Measurements from ENCODE around the gene WDR36. TPM values are rescaled to one million over a fixed set of nuclear protein-coding genes. Genes with fewer than 3 reads are reported as not detected.
"Not testable (repeated sequence)": the region's sequence is repeated elsewhere in the genome, so short reads cannot be mapped to it uniquely, and the experiment has no call there.

WDR36 gene
- total RNA-seq, 1 donor from 2014 or later: 12.8 TPM

DNA sequence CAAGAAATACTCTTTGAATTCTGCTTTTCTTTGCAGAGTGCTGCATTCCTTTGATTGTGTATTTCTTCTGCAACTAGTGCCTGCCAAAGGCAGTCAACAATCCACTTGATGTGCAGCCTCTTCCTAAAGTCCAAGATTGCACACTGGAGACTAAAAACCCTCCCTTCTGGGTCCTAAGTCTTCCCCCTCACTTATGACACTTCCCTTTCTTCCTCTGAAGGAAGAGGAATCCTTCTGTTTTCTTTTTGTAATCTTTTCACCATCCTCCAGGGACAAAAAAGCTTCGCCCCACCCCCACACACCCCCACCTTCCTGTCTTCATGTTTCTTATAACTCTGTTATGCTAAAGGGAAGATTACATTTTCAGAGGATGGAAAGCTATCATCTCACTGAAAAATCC is 39.9 kb downstream of the WDR36 start:
- DNase-seq (no peak), ATAC-seq (ENCODE audit: poor library complexity) (no peak)
- intact Hi-C loops (cut with DNase I): no loop called here

DNA sequence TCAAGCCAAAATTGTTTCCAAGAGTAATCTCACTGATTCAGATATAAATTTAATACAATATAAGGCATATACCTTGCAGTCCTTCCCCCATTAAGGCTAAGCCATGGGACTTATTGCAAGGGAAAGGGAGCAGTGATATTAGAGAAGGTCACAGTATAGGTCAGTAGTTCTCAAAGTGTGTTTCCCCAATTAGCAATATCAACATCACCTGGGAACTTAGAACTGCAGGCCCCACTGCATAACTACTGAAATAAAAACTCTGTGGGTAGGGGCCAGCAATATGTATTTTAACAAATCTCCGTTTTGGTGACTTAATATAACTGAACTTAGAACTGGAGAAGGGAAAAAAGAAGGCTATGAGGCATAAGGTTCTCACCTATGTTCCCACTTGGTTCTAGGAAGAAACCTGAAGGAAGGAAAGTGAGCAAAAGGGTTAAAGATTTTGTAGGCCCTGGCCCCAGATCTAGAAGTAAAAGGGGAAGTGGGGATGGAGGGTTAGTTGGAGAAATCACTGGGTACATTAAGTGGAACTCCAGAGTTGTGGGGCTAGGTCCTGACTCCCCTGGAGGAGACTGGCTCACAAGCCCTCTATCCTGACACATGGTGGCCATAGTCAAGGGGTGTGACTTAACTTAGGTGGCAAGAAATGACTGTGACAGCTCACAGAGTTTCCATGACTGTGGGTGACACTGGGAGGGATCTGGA is 40.7 kb downstream of the WDR36 start:
- intact Hi-C loops (cut with DNase I): no loop called here
- DNase-seq (no peak), ATAC-seq (ENCODE audit: poor library complexity) (no peak)

DNA sequence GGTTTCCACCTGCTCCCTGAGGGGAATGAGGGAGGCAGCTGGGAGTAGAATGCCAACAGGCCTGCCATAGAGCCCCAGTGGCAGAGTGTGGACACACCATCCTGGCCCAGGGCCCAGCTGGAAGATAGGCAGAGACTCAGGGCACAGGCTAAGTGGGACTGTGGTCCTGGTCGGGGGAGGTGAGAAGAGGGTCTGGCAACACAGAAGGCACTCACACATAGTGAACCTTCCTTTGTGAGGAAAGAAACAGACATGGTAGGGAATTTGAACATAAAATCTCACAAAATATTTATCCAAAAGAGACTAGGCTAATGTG is 41.2 kb downstream of the WDR36 start:
- DNase-seq (no peak), ATAC-seq (ENCODE audit: poor library complexity) (no peak)
- intact Hi-C loops (cut with DNase I): no loop called here

DNA sequence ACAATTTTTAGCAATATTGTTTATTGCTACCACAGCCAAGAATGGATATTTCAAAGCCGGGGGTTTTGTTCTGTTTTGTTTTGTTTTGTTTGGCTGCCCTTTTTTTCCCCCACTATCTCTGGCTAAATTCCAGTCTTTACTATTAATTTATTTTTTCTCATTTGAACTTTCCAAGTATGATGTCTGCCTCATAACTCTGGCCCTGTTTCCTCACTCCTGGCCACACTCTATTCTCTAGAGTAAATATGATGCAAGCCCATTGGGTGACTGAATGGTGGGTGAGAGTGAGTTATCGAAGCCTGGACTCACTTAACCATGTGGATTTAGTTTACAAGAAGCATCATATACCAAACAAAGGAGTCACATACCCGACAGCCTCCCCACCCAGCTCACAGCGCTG is 41.9 kb downstream of the WDR36 start:
- DNase-seq (no peak), ATAC-seq (ENCODE audit: poor library complexity) (peak; percentile 46)
- intact Hi-C loops (cut with DNase I): no loop called here

DNA sequence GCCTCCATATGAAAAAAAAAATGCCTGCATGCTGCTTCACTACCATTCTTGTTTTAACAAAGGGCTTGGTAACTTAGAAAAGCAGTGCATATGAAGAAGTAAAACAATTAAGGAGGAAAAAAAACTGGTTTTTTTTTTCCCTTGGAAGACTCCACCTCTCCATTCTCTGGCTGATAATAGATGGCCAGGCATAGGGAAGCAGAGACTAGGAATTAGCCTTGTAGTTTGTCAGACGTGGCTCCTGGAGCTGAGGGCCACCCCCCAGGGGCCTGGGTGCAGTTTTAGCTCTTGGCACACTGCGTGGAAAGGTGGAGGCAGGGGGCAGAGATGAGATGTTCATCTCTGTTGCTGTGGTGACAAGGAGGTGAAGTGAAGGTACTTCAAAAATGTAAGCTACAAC is 42.7 kb downstream of the WDR36 start:
- DNase-seq (no peak), ATAC-seq (ENCODE audit: poor library complexity) (no peak)
- intact Hi-C loops (cut with DNase I): no loop called here

DNA sequence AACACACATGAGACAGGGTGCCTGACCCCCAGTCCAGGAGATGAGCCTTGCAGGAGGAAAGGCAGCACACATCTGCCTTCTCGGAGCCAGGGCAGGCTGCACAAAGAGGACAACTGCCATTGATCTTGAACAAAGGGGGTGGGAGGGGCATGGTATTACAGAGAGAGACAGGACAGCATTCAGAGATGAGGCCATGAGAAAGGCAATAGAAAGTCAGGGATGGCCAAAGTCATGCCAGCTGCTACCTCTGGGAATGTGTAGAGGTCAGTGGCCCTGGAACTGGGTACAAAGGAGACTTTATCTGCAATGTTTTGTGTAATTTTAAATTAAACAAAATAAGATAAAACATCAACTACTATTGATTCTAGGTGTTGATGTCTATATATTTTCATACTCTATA is 43.2 kb downstream of the WDR36 start:
- ATAC-seq (ENCODE audit: poor library complexity): no peak

DNA sequence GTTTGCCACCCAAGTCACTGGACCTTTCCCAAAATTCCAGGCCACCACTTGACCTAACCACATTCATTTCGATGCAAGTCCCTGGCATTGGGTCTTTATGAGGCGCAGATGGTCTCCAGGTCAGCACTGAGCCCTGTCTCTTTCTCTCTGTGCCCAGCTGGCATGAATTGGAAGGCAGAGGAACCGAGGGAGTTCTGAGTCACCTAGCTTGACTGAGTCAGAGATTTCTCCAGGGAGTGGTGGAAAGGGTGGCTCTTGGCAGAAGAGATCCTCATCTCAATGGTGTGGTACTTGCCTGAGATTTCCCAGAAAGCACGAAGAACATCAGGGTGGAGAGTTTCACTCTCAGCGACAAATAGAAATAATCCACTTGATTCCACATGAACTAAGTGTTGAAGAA is 43.8 kb downstream of the WDR36 start:
- intact Hi-C loops (cut with DNase I): no loop called here
- DNase-seq (no peak), ATAC-seq (ENCODE audit: poor library complexity) (no peak)

More for the DNA sequence above, 43.2 kb downstream of the WDR36 start:
- intact Hi-C loops (cut with DNase I): no loop called here
- no peak for DNase-seq

DNA sequence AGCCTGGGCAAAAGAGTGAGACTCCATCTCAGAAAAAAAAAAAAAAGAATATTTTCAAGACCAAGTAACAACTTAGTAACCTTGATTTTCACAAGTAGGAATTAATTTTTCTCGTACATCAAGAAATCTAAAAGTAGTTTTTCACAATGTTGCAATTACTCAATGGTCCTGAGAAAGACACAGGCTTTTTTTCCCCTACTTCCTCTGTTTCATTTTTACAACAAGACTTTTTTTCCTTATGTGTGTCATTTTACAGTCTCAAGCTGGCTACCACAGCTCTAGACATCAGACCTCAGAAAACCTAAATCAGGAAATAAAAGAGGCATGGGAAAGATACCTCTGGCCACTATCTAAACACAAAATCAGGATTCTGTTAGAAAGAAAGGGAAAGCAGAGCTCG is 45.9 kb downstream of the WDR36 start:
- DNase-seq (no peak), ATAC-seq (ENCODE audit: poor library complexity) (no peak)
- intact Hi-C loops (cut with DNase I): no loop called here

DNA sequence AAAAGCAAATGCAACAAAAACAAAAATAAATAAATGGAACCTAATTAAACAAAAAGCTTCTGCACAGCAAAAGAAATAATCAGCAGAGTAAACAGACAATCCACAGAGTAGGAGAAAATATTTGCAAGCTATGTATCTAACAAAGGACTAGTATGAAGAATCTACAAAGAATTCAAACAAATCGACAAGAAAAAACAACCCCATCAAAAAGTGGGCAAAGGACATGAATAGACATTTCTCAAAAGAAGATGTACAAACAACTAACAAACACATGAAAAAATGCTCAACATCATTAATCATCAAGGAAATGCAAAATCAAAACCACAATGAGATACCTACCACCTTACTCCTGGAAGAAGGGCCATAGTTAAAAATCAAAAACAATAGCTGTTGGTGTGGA is 49.3 kb downstream of the WDR36 start:
- ATAC-seq (ENCODE audit: poor library complexity); DNase-seq; intact Hi-C loops (cut with DNase I): not testable (repeated sequence)

DNA sequence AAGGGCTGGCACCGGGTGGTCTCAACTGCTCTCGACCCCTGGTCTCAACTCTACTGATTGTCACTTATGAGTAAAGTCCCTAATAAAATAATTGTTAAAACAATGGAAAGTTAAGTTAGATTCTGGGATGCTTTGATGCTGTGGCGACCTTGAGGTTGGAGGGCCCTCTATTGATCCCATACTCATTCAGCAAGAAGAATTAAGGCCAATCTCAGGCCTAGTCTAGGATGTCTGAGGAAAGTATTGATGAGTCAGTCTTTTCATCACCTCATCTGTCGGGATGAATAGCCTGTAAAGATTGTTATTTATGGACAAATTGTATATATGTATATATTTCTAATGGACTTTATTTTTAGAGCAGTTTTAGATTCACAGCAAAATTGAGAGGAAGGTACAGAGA is 50.8 kb downstream of the WDR36 start:
- DNase-seq: no peak
- intact Hi-C loops (cut with DNase I): no loop called here
- no peak for ATAC-seq (ENCODE audit: poor library complexity)

DNA sequence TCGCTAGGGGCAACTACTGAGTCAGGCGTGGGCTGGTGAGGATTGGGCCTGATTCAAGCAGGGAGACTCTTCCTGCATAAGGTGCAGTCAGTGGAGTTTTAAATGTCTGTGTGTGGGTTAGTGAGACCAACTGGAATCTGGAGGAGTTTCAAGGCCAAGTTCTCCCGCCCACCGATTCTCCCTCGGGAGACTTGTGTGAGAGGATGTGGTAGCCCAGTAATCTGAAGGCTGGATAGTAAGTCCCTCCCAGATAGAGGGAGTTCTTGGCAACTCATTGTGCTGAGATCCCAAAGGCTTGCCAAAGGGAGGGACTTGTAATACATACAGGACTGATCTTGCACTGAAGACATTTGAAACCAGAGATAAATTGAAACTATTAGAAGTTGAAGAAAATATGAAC is 51.8 kb downstream of the WDR36 start:
- peak; percentile 96 for ATAC-seq (ENCODE audit: poor library complexity)
- intact Hi-C loops (cut with DNase I): no loop called here
- peak; percentile 79 for DNase-seq

DNA sequence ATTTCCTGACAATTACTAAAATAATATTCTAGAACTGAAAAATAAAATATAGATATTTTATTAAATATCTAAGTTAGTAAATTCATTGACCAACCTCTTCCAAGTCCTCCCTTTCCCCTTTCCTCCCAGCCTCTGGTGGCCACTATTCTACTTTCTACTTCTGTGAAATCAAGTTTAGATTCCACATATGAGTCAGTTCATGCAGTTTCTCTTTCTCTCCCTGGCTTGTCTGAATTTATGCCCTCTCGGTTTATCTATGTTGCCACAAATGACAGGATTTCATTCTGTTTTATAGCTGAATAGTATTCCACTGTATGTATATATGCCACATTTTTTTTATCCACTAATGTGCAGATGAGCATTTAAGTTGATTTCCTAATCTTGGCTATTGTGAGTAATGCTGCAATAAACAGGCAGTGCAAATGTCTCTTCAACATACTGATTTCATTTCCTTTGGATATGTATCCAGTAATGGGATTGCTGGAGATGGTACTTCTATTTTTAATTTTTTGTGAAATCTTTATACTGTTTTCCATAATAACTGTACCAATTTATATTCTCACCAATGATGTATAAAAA is 52.3 kb downstream of the WDR36 start:
- intact Hi-C loops (cut with DNase I): no loop called here
- ATAC-seq (ENCODE audit: poor library complexity): no peak
- DNase-seq: no peak

DNA sequence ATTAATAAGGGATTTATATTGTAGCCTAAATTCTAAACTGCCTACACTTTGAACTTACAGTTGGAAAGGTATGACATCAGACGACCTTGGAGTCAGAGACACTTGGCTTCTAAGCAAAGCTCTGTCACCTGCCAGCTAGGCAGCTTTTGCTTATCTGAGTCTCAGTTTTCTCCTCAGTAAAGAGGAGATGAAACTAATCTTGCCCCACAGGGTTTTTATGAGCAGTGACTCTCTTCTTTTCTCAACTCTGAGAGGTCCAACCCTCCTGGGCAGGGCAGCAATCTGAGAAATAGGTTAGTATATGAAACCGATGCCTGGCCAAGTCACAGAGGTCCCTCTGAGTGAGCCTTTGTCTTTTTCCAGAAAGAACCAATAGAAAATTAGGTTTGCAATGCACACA is 53.9 kb downstream of the WDR36 start:
- DNase-seq (no peak), ATAC-seq (ENCODE audit: poor library complexity) (no peak)
- intact Hi-C loops (cut with DNase I): no loop called here

DNA sequence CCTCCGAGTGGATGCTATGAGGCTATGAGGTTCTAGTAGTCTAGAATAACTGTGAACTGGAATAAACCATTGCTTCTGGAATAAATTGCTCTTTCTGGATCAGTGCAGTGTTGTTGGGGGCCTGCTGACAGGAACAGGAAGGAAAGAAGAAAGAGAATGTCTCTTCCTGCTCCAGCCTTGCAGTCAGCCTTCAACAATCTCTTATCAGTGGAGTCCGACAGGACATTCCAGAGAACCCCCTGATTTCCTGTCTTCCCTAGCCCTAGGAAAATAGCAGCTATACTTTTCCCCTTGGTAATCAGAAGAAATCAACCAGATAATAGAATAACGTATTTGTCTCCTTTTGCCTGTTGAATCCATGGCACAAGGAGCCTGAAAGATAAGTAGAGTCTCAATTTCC is 55.4 kb downstream of the WDR36 start:
- no peak for DNase-seq
- no peak for ATAC-seq (ENCODE audit: poor library complexity)
- intact Hi-C loops (cut with DNase I): no loop called here

DNA sequence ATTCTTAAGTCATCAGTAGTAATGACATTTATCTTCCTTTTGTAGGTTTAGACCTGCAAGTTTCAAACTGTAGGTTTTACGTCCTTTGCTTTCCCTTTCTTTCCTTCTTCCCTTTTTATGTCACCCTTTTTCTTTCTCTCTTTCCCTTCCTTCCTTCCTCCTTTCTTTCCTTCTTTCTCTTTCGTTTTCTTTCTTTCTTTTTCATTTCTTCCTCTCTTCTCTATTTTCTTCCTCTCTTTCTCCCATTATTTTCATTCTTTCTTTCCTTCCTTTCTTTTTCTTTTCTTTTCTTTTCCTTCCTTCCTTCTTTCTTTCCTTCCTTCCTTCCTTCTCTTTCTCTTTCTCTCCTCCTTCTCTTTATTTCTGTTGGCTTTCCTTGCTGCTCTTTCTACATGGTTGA is 59.9 kb downstream of the WDR36 start:
- ATAC-seq (ENCODE audit: poor library complexity) (no peak), DNase-seq (no peak)
- intact Hi-C loops (cut with DNase I): no loop called here

DNA sequence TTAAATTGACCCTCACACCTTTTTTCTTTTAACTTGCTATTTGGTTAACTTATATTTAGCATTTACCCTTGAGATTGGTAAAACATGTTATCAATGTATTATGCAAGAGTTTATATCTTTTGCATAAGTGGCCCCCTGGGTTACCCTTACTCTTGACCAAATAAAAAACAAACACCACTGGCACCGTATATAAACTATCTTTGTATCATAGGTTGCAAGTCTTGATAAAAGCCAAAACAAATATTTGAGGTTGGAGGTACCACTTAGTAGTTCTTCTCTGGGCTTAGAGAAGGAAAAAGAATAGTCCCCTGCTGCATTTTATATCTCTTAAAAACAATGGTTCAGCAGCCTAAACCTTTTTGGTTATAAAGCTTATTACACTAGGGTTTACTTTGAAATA is 61.3 kb downstream of the WDR36 start:
- DNase-seq: no peak
- ATAC-seq (ENCODE audit: poor library complexity): no peak
- intact Hi-C loops (cut with DNase I): no loop called here

DNA sequence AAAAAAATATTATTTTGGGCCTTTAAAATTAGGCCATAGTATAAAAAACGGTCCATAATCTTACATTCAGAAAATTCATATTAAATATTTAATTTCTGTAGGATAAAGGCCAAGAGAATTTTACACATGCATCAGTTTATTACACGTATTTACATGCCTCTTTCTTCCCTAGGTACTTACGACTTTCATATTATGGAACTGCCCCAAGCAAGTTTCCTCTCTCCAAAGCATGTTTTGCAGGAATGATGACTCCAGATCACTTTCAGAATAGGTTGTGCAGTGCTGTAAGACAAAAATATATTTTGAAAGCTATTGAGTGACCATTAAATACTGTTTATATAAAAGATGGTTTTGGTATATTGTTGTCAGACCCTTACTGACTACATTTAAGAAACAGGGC is 61.8 kb downstream of the WDR36 start:
- intact Hi-C loops (cut with DNase I): no loop called here
- DNase-seq: no peak
- no peak for ATAC-seq (ENCODE audit: poor library complexity)

DNA sequence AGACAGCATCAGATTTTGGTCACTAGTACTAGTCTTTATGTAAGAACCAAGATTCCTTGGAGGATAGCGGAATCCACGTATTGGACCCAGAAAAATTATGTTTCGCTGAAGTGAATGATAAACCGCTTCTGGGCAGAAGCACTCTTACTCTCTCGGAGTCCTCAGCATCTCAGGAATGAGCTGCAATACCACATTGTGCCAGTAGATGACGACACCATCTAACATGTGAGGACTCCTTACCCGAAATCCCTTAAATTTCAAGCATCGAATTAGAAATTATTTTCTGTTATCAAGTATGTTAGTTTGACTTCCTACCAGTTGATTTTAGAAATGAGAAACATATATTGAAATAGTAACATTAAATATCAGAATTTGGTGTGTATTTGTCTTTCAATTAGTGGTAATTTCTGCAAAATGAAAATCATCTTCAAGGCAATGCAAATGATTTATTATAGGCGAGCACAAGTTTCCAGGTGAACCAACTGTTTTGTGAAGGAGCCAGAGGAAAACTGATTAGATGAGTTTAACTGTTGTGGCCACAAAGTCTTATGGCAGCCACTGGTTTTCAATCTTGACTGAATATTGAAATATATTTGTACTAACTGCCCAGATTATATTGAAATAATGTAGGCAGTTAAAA is 66.1 kb downstream of the WDR36 start:
- DNase-seq (no peak), ATAC-seq (ENCODE audit: poor library complexity) (peak; percentile 67)
- intact Hi-C loops (cut with DNase I): loop anchor here (5.0 kb wide), 1 partner anchor 119 kb away; no protein-coding TSS in a partner anchor

DNA sequence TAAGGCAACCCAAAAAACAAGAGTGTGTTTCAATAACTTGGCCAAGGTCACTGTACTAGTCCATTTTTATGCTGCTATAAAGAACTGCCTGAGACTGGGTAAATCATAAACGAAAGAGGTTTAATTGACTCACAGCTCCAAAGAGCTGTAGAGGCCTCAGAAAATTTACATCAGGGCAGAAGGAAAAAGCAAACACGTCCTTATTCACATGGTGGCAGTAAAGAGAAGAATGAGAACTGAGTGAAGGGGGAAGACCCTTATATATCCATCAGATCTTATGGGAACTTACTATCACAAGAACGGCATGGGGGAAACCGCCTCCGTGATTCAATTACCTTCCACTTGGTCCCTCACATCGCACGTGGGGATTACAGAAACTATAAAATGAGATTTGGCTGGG is 67.7 kb downstream of the WDR36 start:
- ATAC-seq (ENCODE audit: poor library complexity) (no peak), DNase-seq (no peak)
- intact Hi-C loops (cut with DNase I): loop anchor here (5.0 kb wide), 2 partner anchors 117 to 987 kb away; no protein-coding TSS in a partner anchor

DNA sequence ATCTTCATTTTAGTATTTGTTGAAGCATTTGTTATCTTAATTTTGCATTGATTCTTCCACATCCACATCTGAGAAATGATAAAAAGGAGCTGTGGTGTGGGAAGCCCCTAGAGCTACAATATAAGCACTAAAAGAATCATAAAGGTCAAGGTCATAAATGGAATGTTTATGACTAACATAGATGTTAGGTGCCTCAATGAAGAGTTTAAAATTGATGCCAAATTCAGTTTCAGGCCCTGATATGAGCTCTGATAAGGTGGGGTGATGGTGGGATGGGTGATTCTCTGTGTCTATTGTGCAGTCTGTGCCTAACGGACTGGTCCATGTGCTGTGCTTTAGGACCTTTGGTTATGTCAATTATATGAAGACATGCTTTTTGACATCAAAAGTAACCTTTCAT is 70.9 kb downstream of the WDR36 start:
- intact Hi-C loops (cut with DNase I): loop anchor here (5.0 kb wide), 1 partner anchor 984 kb away; no protein-coding TSS in a partner anchor
- no peak for DNase-seq
- ATAC-seq (ENCODE audit: poor library complexity): no peak
